ENCODE data around the gene SLC66A2. TPM values are rescaled to one million over a fixed set of nuclear protein-coding genes. Genes with fewer than 3 reads are reported as not detected.

The SLC66A2 gene
- total and polyA plus RNA-seq, 8 donors: 18.1 to 148 (median 24.4) TPM

GRCh38 chr18:79963658-79964329 is 12.3 kb upstream of the SLC66A2 start:
- H3K9me3 ChIP-seq: no peaks in the 10 kb centered on the region
- H3K4me3 ChIP-seq: peak overlapping the region; percentile 56 to 69 (median 66)
- peaks cover 0 to 17% (median 11%) of the 10 kb centered on the region in 4 donors for H3K36me3 ChIP-seq
- intact Hi-C loops (cut with DNase I; ENCODE audit: low total_unique reads): no loop called here
- peak overlapping the region; percentile 89 to 93 (median 91) for H3K27ac ChIP-seq
- peaks cover 0 to 5% (median 0%) of the 10 kb centered on the region in 3 donors for H3K27me3 ChIP-seq
- TF ChIP-seq CTCF (IDR thresholded peaks at IDR 0.05): no peak
- TF ChIP-seq EP300 (IDR thresholded peaks at IDR 0.05): no peak
- no peak for TF ChIP-seq POLR2A (IDR thresholded peaks at IDR 0.05)
- no peak for TF ChIP-seq POLR2AphosphoS5 (IDR thresholded peaks at IDR 0.05)
- peaks cover 13 to 69% (median 26%) of the 10 kb centered on the region in 4 donors for H3K4me1 ChIP-seq
- DNase-seq: no peak
- WGBS, 5 donors: 73 to 91% (median 77%) methylated on average over 20 to 30 of the region's 30 CpGs

- TF ChIP-seq POLR2A (IDR thresholded peaks at IDR 0.05) (no peak), EP300 (IDR thresholded peaks at IDR 0.05) (no peak), CTCF (IDR thresholded peaks at IDR 0.05) (no peak), POLR2AphosphoS5 (IDR thresholded peaks at IDR 0.05) (no peak)
- Histone ChIP-seq H3K4me3 (no peak overlapping the region), H3K36me3 (peaks cover 0 to 10% (median 4%) of the 10 kb centered on the region in 4 donors), H3K27me3 (peaks cover 0 to 5% (median 0%) of the 10 kb centered on the region in 3 donors), H3K9me3 (no peaks in the 10 kb centered on the region), H3K27ac (no peak overlapping the region), H3K4me1 (peaks cover 13 to 69% (median 26%) of the 10 kb centered on the region in 4 donors)
- no peak for DNase-seq
- 80 to 89% (median 85%) methylated on average over 30 of the region's 30 CpGs for WGBS, 5 donors
- intact Hi-C loops (cut with DNase I; ENCODE audit: low total_unique reads): no loop called here
These were observed 11.6 kb upstream of the SLC66A2 start for GRCh38 chr18:79962835-79963657.

GRCh38 chr18:79962311-79962710 is 10.9 kb upstream of the SLC66A2 start:
- H3K27ac ChIP-seq: peak overlapping the region in 1 of 5 donors; percentile 2
- DNase-seq: peak in 1 of 2 donors; percentile 50
- intact Hi-C loops (cut with DNase I; ENCODE audit: low total_unique reads): no loop called here
- peaks cover 13 to 69% (median 26%) of the 10 kb centered on the region in 4 donors for H3K4me1 ChIP-seq
- H3K27me3 ChIP-seq: peaks cover 0 to 5% (median 0%) of the 10 kb centered on the region in 3 donors
- TF ChIP-seq CTCF (IDR thresholded peaks at IDR 0.05): no peak
- TF ChIP-seq POLR2A (IDR thresholded peaks at IDR 0.05): no peak
- TF ChIP-seq EP300 (IDR thresholded peaks at IDR 0.05): no peak
- no peak for TF ChIP-seq POLR2AphosphoS5 (IDR thresholded peaks at IDR 0.05)
- no peaks in the 10 kb centered on the region for H3K9me3 ChIP-seq
- H3K36me3 ChIP-seq: peaks cover 0 to 2% (median 0%) of the 10 kb centered on the region in 4 donors
- no peak overlapping the region for H3K4me3 ChIP-seq
- 43 to 76% (median 52%) methylated on average over 10 of the region's 10 CpGs for WGBS, 5 donors

- intact Hi-C loops (cut with DNase I; ENCODE audit: low total_unique reads): no loop called here
- no peaks in the 10 kb centered on the region for H3K36me3 ChIP-seq
- no peak for TF ChIP-seq CTCF (IDR thresholded peaks at IDR 0.05)
- TF ChIP-seq EP300 (IDR thresholded peaks at IDR 0.05): no peak
- TF ChIP-seq POLR2AphosphoS5 (IDR thresholded peaks at IDR 0.05): no peak
- no peak for TF ChIP-seq POLR2A (IDR thresholded peaks at IDR 0.05)
- 61 to 72% (median 68%) methylated on average over 29 of the region's 29 CpGs for WGBS, 5 donors
- no peaks in the 10 kb centered on the region for H3K9me3 ChIP-seq
- peak overlapping the region in 1 of 5 donors; percentile 2 for H3K27ac ChIP-seq
- no peak overlapping the region for H3K4me3 ChIP-seq
- peaks cover 0 to 5% (median 0%) of the 10 kb centered on the region in 3 donors for H3K27me3 ChIP-seq
- peak in 1 of 2 donors; percentile 47 for DNase-seq
- H3K4me1 ChIP-seq: peaks cover 13 to 69% (median 26%) of the 10 kb centered on the region in 4 donors
These were observed 10.3 kb upstream of the SLC66A2 start for GRCh38 chr18:79961527-79962291.

Data from stomach (tissue), 9 donors.